ENCODE results near the gene AGPAT2.
"Not testable (repeated sequence)": the region's sequence is repeated elsewhere in the genome, so short reads cannot be mapped to it uniquely, and the experiment has no call there.

The AGPAT2 gene

GRCh38 chr9:136643596-136644342 is 43.5 kb downstream of the AGPAT2 start:
- DNase-seq = no peak

- DNase-seq = no peak
Measured at GRCh38 chr9:136642439-136642921, 44.8 kb downstream of the AGPAT2 start.

- DNase-seq = no peak
Measured at GRCh38 chr9:136640171-136641111, 46.8 kb downstream of the AGPAT2 start.

- no peak for DNase-seq
Measured at GRCh38 chr9:136634904-136635303, 52.4 kb downstream of the AGPAT2 start.

- not testable (repeated sequence) for DNase-seq
Measured at GRCh38 chr9:136632491-136633106, 54.7 kb downstream of the AGPAT2 start.

- DNase-seq = not testable (repeated sequence)
Measured at GRCh38 chr9:136632072-136632471, 55.2 kb downstream of the AGPAT2 start.

GRCh38 chr9:136631038-136632000 is 55.9 kb downstream of the AGPAT2 start:
- peak in 3 of 4 experiments; percentile 31 to 80 (median 66) for DNase-seq

- DNase-seq = no peak
Measured at GRCh38 chr9:136630662-136630992, 56.6 kb downstream of the AGPAT2 start.

- peak in 2 of 4 experiments; percentile 49 to 60 for DNase-seq
Measured at GRCh38 chr9:136629879-136630661, 57.2 kb downstream of the AGPAT2 start.

GRCh38 chr9:136629001-136629878 is 58.0 kb downstream of the AGPAT2 start:
- no peak for DNase-seq

- DNase-seq = no peak
Measured at GRCh38 chr9:136628268-136628667, 59.0 kb downstream of the AGPAT2 start.

- DNase-seq = no peak
Measured at GRCh38 chr9:136627703-136628102, 59.6 kb downstream of the AGPAT2 start.

- DNase-seq = no peak
Measured at GRCh38 chr9:136626740-136627642, 60.3 kb downstream of the AGPAT2 start.

- DNase-seq = no peak
Measured at GRCh38 chr9:136626066-136626725, 61.1 kb downstream of the AGPAT2 start.

- no peak for DNase-seq
Measured at GRCh38 chr9:136625101-136626065, 61.9 kb downstream of the AGPAT2 start.

- DNase-seq = no peak
Measured at GRCh38 chr9:136624184-136624951, 62.9 kb downstream of the AGPAT2 start.

- DNase-seq = no peak
Measured at GRCh38 chr9:136623842-136624183, 63.4 kb downstream of the AGPAT2 start.

Measured in activated naive CD4-positive, alpha-beta T cell (primary cell).